NOMO-1 treated with dmso at 0.1 percent for 144 hours (cell line): ENCODE data around the gene MBLAC1.

Experiments
- DNase-seq: peaks from one replicate; lab custom pipeline; 2025; ENCODE audit not compliant: unreplicated experiment; lab: John Stamatoyannopoulos, UW

The MBLAC1 gene

GRCh38 chr7:100169147-100169850 is 42.5 kb downstream of the MBLAC1 start:
- no peak for DNase-seq

- DNase-seq = no peak
Observed at GRCh38 chr7:100170101-100170897, 43.5 kb downstream of the MBLAC1 start.

- DNase-seq = no peak
Observed at GRCh38 chr7:100171087-100171681, 44.4 kb downstream of the MBLAC1 start.

GRCh38 chr7:100171840-100172239 is 45.1 kb downstream of the MBLAC1 start:
- DNase-seq = no peak

- DNase-seq = no peak
Observed at GRCh38 chr7:100173806-100174495, 47.2 kb downstream of the MBLAC1 start.

GRCh38 chr7:100174582-100174981 is 47.8 kb downstream of the MBLAC1 start:
- DNase-seq = no peak

- DNase-seq = no peak
Observed at GRCh38 chr7:100175296-100175935, 48.6 kb downstream of the MBLAC1 start.

- no peak for DNase-seq
Observed at GRCh38 chr7:100176096-100177044, 49.6 kb downstream of the MBLAC1 start.

- peak; percentile 94 for DNase-seq
Observed at GRCh38 chr7:100177045-100178001, 50.6 kb downstream of the MBLAC1 start, which contains the start of the genes GPC2 and STAG3. Gene GPC2, minus strand, starts transcription at chr7:100177381. Its CDS starts 182 bp downstream, at chr7:100177199. Gene STAG3, plus strand, starts transcription at chr7:100177918. Its CDS starts 2,639 bp downstream, at chr7:100180557.
